Body of pancreas (tissue), 4 donors: Measurements from ENCODE around the gene DCBLD1.

ENCODE experiments used
- CTCF ChIP-seq, 7 experiments: fragments of 450-650 bp in 4 of 7; fragments of 200-600 bp in 3 of 7; sonication (generic) in 3 of 7; IDR thresholded peaks; one replicate each; pipeline ENCODE4 v1.5.1; 2016 to 2019; ENCODE audit warnings: antibody characterized with exemption in 7 of 7
- POLR2A ChIP-seq, 3 donors: fragments of 450-650 bp; IDR thresholded peaks; one replicate each; pipeline ENCODE4 v1.6.1; 2016; ENCODE audit warnings: antibody characterized with exemption in 3 of 3, mild to moderate bottlenecking in 2 of 3

GRCh38 chr6:117485433-117485832 is 3.0 kb downstream of the DCBLD1 start:
- TF ChIP-seq CTCF (IDR thresholded peaks at IDR 0.05) (no peak), POLR2A (IDR thresholded peaks at IDR 0.05) (no peak)
